HPDE6-E6E7 (cell line): ENCODE data around the gene ARL6IP6.
A peak's percentile ranks its signal among the peaks of the same experiment; 100 is the strongest.

ENCODE experiments used
- DNase-seq: peaks from one replicate; pipeline ENCODE4 v3.0.0; 2011; ENCODE audit warnings: missing footprints; ENCODE audit errors: extremely low spot score

The ARL6IP6 gene

DNA sequence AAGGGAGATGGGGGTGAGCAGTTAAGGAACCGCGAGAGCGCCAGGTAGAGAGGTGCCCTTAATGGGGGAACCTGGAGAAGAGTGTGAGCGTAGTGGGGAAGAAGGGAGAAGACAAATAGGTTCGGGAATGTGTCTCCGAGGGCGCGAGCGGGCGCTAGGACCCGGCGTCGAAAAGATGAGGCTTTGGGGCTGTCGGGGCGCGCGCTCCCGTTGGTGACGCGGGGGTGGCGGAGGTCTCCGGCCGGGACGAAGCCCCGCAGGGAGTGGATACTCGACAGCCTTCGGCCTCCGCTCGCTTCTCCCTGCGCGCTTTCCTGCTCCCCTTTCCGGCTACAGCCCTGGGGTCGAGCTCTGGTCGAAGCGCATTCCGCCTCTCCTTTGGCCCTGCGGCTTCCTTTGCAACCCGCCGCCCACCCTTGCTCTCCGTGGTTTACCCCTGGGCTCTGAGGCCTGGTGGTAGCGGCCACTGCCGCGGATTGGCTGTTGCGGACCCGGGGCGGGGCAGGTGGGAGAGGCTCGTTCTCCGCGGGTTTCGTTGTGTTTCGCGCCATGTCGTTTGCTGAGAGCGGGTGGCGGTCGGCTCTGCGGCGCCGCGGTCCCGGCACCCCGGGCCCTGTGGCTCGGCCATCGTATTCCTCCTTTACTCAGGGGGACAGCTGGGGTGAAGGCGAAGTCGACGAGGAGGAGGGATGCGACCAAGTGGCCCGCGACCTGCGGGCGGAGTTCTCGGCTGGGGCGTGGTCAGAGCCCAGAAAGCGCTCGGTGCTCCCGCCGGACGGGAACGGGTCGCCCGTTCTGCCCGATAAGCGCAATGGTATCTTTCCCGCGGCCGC lies at the start of gene ARL6IP6:
TSS of gene ARL6IP6 (plus strand) at position 545 of the 833 bp plus-strand sequence. CDS start at position 550, 5 bp downstream.
- peak; percentile 75 for DNase-seq

DNA sequence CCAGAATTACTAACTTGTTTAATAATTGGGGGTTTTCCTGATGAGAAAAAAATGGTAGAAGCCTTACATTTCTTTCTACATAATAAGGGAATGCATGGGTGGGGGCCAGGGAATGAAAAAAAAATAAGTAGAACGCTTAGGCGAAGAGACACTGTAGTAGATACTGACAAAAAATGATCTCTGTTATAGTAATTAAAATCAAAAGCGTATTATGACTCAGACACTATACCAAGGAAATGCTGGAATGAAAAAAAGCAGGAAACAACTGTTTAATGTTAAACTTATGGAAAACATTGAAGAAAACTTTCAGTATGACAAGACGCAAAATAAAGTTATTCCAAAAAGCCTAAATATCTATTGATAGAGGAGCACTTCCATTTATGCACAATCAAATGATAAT lies 44.1 kb upstream of the ARL6IP6 start:
- no peak for DNase-seq

DNA sequence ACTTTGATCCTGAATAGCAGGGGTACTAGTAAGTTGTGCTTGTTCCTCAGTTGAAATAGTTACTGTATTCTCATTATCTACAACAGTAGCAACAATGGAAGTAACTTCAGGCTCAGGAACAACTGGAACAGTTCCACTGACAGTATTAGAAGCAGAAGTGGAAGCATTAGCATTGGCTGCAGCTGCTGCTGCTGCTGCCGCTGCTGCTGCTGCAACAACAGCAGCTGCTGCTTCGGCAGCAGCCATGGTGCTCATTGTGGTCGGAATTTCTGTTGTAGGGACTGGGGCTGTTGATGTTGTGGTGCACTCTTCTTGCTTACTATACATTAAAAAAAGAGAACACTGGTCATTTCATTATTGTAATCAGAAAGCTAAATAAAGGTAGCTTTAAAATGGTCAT lies 42.0 kb upstream of the ARL6IP6 start:
- DNase-seq: no peak

DNA sequence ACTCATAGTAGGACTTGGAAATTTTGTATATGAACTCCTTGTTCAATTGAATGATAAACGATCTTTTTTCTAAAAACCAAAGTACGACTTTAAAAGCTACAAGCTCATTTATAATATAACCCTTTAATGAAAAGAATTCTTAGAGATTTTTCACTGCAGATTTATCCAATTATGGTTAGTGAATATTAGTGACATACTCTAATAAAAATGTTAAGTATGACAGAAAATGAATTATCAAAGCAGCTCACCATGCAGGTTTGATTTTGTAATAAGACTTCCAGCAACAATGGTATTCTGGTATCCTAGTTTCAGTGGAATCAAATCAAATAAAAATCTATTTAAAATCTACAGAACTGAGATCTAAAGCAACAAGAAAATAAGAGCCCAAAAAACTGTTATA lies 39.6 kb upstream of the ARL6IP6 start:
- no peak for DNase-seq

DNA sequence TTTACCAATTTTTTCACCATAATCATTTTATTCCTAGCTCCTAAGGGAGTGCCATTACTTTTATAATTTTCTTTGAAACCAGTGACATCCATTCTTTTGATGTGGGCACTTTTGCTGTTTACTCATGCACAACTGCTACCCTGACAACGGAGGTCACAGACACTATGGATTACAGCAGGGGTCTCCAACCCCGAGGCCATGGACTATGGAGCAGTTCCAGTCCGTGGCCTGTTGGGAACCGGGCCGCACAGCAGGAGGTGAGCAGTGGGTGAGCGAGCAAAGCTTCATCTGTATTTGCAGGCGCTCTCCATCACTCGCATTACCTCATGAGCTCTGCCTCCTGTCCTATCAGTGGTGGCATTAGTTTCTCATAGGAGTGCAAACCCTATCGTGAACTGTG lies 35.8 kb upstream of the ARL6IP6 start:
- DNase-seq: no peak

DNA sequence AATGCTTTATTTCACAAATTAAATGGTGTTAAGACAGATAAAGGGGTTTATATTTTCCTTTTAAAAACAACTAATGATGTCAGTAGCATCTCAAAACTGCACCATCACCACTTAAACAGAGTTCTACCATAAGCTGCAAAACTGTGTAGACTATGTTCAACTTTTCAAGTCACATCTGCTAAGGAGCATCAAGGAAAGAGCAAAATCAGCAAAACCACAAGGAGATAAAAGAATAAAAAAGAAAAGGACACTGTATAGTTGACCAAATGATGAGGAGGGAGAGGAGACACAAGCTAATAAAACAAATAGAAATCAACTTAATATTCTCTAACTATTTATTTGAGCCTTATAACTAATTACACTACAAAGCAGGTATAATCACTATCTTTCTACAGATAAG lies 35.0 kb upstream of the ARL6IP6 start:
- DNase-seq: no peak

DNA sequence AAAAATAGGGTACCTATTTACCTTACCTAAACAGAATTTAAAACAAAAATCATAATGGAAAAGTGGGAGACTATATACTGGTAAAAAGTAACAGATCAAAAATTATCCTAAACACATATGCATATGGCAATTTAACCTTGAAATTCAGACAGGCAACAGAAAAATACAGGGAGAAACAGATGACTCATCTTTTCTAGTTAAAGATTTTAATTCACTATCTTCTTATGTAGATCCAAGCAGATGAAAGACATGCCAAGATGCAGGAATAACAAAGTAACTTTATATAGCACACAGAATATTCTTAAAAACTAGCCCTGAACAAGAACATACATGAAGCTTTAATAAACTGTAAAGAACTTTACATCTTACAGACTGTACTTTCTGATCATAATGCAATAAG lies 32.1 kb upstream of the ARL6IP6 start:
- DNase-seq: no peak

DNA sequence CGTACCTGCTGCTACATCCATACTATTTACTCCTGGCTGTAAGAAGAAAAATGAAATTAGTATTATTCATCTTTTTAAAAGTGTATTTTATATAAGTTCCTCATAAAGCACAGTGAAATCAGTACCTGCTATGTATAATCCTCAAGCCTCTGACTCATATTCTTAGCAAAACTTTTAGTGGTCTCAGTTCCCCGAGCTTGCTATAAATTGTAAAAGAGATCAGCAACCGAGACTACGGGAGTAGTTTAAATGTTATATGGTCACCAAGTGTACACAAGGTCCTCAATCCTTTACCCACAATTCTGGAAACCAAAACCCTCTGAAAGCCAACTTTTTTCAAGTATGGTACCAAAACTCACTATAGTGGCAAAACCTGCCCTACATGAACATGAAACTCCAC lies 25.4 kb upstream of the ARL6IP6 start:
- DNase-seq: no peak

DNA sequence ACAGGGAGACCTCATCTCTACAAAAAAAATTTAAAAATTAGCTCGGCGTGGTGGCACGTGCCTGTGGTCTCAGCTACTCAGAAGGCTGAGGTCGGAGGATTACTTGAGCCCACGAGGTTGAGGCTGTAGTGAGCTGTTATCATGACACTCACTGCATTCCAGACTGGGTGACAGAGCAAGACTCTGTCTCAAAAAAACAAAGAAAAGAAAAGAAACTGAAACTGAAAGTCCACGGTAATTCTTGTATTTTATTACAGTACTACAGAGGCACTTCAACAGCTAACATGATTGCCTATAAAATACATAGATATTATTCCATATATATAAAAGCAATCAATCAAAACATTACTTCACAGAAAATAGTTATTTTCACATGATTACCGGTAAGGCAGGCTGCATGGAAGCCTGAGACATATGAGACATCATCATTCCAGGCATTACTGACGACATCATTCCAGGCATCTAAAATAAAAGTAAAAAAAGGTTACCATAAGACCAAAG lies 24.2 kb upstream of the ARL6IP6 start:
- DNase-seq: no peak

DNA sequence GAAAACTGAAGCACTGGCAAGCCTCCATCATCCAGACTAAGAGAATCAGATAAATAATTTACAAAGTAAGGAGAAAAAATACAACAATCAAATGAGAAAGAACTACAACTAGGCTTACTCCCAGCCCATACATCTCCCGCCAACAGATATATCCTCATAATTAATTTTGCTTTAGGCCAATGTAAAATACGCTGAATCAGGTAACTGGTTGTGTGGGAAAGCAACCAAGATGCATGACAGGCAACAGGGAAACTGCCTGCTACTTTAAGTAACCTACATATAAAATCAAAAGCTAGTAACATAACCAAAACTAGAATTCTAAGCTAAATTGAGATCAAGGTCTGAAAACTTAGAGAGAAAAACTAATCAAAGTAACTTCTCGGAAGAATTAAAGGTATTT lies 22.7 kb upstream of the ARL6IP6 start:
- no peak for DNase-seq

DNA sequence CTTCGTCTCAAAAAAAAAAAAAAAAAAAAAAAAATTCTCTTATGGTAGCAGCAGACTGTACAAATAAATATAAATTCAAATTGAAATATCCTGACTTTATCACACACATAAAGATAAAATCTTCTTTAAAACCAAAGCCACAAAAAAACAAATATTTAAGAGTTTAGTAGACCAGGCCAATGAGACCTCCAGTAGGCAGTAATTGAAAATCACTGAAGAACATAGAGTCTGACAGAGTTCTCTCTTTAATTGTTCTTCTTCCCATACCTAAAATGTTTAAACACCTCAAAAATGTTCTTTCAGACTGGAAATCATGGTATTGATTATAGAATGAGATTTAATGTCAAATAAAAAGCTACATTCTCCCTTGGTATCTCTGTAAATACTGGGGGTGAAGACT lies 21.9 kb upstream of the ARL6IP6 start:
- no peak for DNase-seq

DNA sequence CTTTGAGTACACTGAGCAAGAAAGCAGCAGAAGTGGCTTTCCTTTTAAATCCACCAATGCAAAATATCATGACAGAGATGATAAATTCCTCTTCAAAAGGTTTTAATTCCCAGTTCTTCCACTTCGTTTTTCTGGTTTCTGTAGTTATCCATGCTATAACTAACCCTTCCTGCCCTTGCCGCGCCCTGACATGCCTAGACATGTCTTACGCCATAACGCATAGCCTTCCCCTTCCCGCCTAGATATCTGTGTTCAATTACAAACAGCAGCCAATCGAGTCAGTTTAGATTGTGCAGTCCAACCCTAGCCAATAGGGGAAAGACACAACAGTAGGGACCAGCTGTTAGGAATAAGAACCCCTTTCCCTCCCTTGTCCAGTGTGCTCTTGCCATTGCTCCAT lies 17.2 kb upstream of the ARL6IP6 start:
- DNase-seq: no peak

DNA sequence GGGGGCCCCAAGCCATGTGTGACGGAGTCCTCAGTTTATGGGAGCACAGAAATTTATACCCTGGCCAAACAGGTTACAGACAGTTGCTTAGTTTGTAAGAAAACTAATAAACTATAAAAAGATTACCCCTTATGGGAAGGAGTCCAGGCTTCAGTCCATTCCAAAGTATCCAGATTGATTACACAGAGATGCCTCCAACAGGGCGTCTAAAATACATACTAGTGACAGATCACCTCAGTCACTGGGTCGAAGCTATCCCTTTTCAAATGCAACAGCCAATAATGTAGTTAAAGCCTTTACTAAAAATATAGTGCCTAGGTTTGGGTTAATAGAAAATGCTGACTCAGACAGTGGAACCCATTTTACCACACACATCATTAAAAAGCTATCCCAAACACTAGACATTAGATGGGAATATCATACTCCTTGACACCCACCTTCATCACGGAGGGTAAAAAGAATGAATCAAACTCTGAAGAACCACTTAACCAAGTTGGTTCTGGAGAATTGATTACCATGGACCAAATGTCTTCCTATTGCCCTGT lies 11.9 kb upstream of the ARL6IP6 start:
- DNase-seq: no peak

DNA sequence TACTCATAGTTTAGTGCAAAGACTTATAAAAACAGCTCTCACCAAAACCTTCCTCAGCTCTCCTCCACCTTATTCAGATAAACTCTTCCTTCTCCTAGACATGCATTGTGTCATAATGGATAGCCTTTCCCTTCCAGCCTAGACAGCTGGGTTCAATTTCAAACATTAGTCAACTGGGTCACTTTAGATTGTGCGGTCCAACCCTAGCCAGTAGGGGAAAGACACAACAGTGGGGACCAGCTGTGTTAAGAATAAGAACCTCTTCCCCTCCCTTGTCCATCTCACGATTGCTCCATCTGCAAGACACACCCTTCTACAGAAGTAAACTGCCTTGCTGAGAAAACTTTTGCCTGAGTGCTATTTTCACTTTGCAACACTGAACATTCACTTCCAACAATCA lies 9.7 kb upstream of the ARL6IP6 start:
- DNase-seq: no peak

DNA sequence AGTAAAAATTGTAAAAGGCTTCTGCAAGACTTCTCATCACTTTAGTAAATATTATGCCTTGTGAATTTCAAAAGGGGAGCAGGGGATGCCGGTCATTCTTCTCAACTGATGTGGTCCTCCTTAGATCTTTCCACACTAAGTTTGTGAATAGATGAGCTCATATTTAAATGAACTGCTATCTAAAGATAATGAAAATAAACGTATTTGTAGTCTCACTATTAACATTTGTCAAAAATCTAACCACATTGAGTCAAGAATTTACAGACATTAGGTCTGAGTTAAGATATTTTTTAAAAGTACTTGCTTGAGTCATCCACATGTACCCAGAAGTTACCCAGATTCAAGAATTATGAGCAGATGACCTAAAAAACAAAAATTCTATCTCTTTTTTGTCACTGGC lies 7.7 kb upstream of the ARL6IP6 start:
- no peak for DNase-seq

DNA sequence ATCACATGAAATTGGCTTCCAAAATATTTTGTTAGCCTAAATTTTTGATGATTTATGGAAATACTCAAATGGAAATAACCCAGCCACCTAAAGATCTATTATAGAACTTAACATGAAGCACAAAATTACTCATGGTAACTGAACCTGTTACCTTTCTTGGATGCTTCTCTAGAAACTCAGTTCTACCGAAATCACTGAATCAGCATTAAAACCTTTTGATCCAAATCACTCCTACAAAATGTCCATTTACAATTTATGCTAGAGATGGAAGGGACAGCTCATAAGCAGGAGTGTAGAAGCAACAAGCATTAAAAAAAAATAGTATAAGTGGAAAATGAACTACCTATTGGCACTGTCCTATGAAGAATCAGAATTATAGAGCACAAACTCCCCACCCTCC lies 3.3 kb upstream of the ARL6IP6 start:
- no peak for DNase-seq

DNA sequence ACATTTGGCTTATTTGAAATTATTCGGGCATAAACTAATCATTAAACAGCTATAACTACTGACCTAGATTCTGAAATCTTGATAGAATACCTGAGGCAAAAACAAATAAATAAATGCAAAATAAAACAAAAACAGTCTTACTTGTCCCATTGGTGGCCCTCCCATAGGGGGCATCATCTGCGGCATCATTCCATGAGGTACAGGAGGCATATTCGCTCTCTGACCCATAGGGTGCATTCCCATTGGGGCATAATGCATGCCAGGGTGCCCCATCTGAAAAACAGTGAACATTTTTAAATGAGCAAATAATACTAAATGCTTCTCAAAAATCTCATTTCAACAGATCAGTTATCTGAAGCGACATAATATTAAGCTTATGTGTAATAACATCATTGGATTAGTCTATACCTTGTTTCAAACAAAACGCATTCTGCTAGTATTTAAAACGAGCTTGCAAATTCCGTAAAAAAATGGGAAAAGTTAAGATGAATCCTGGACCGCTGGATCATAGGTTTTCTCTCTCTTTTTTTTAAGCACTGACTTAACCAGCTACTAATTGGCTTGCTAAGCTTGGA lies 2.5 kb upstream of the ARL6IP6 start:
- DNase-seq: peak; percentile 3

DNA sequence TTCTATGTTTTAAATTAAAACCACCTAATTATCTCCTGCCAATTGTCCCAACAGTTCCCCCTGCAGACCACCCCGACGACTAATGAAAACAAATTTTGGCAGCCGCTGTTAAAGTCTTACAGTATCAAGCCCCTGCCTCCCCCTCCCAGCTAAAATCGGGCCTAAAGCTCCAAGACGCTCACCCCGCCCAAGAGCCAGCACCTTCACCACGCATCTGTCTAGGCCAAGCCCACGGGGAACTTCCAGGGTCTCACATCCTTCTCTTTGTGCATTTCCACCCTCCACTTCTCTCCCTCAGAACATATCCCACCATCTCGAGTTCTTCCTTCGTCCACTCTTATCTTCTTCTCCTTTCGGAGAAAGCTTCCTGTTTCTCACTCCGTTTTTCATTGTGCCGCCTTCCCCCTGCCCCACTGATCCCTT lies 1.6 kb upstream of the ARL6IP6 start:
- peak; percentile 7 for DNase-seq

DNA sequence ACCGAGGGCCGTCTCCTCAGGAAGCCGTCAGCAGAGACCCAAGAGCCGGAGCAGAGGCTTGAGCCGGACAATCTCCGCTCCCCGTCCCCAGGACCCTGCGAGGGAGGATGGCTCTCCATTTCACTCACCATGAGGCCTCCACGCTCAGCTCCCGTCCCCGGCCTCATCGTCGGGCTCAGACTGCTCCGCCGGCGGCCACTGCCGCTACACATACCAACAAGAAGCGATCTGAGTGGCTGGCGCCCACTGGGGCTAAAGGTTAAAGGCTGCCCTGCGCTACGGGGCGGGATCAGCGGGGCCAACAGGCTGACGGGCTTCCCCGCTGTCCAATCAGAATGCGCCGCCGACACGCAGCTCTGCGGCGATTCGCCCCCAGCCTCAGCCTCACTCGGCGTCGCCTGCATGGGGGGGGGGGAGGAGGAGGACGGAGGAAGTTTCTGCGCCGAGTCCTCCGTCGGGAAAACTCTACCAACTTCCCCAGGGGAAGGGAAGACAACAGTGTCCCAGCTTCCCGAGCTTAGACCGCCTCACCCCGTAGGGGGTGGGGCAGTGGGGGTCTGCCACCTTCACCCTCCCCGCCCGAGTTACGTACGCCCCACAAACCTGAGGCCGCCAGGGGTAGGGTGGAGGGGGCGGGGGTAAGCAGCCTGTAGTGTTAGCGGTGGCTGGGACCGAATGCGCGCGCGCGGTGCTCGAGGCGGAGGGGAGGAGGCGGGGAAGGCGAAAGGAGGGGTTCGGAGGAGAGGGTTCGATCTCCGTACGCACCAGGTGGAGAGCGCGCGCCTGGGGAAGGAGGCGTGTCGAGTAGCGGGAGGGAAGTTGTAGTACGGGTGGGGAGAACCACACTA lies 968 bp upstream of the ARL6IP6 start, which contains the start of gene PRPF40A:
TSS of gene PRPF40A (minus strand) at position 234 of the 848 bp plus-strand sequence. CDS start at position 212, 22 bp downstream.
- DNase-seq: peak; percentile 93

DNA sequence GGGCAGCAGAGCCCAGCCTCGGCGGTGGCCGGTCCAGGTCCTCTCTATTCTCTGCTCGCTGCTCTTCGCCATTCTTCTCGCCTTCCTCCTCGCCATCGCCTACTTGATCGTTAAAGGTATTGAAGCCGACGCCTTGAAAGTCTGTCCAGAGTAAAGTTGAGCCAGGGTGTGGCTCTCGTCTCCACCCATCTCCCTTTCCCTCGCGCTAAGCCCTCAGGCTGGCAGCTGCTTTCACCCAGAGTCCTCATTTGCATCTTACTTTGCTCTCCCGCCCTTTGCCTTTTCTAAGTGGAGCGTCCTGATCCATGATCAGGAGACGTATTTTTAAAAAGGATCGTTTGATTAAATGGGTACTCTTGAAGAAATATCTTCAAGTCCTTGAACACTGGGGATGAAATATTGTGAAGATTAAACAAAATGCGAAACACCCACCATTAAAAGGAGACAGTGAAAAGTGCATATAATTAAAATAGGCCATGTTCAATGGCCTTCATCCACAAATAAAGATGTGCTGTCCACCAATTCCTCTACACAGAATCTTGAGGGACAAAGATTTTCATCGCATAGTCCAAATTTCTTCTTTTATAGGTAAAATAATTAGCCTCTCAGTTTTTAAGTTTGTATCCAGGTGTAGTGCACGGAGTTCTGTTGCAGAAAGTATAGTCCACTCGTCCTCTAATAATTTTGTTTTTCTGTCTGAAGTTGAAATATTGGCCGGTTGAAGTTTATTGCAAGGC lies 657 bp downstream of the ARL6IP6 start:
- DNase-seq: peak; percentile 62

DNA sequence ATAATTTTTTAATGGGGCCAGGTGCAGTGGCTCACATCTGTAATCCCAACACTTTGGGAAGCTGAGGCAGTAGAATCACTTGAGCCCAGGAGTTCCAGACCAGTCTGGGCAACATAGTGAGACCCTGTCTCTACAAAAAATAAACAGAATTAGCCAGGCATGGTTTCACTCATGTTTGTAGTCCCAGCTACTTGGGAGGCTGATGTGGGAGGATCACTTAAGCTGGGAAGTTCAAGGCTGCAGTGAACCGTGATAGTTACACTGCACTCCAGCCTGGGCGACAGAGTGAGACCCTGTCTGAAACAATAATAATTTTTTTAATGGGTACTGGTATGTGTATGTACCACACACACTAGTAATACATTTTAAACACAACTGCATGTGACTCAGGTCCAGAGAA lies 2.4 kb downstream of the ARL6IP6 start:
- no peak for DNase-seq
